NAMALWA (cell line): ENCODE measurements around the gene SMTNL2.
"Not testable (repeated sequence)": the region's sequence is repeated elsewhere in the genome, so short reads cannot be mapped to it uniquely, and the experiment has no call there.

Experiments
- DNase-seq: peaks from one replicate; pipeline ENCODE4 v3.0.0-alpha.2; 2015; ENCODE audit warnings: low spot score

Gene SMTNL2

GRCh38 chr17:4585638-4585994 lies 1.3 kb downstream of the SMTNL2 start:
- DNase-seq: no peak

DNA sequence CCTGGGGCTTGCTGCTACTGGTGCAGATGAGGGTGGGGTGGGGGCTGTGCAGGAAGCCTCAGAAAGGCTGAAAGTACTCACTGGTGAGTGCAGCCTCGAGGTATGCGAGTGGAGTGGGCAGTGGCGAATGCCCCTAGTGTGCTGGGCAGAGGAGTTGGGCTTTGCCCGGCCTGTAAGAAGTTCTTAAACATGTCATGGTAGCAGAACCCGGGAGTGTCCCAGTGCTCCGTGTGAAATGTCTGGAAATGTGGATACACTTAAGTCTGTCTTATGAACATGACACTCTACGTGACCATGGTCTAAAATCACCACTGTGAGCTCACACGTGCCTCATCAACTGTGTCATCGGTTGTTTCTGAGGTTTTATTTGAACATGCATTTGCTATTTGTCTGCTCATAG lies 1.7 kb downstream of the SMTNL2 start:
- DNase-seq: no peak

DNA sequence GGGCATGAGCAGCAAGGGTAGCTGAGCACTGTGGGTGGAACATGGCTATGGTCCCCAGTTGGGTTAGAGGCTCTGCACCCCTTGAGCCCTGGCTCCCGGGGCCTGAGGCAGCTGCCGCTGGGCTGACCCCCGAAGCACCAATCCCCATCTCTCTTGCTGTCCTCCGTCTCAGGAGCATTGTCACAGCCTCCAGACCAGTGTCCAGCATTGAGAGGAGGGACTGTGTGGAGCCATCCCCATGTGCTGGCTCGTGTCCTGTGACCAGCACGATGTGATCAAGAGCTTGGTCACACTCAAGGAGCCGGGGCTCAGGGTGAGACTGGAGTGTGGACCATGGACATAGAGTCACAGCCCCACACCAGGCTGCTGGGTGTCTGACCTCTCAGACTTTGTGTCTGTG lies 2.9 kb downstream of the SMTNL2 start:
- DNase-seq: no peak

DNA sequence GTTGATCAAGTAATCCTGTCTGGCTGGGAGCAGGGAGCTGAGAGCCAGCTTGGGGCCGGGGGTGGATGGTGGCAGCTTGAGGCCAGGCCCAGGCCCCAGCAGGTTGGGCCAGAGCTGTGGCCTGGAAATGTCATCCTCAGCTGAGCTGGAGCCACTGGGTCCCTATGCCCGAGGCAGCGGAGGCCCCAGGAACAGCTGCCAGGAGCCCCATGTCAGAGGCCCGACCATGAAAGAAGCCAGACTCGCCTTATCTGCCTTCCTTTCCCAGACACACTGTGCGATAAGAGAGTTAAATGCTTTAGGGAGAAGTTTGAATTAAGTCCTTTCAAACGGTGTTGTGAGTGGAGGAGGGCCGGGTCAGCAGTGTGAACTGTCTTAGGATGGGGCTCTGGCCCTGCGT lies 3.5 kb downstream of the SMTNL2 start:
- no peak for DNase-seq

DNA sequence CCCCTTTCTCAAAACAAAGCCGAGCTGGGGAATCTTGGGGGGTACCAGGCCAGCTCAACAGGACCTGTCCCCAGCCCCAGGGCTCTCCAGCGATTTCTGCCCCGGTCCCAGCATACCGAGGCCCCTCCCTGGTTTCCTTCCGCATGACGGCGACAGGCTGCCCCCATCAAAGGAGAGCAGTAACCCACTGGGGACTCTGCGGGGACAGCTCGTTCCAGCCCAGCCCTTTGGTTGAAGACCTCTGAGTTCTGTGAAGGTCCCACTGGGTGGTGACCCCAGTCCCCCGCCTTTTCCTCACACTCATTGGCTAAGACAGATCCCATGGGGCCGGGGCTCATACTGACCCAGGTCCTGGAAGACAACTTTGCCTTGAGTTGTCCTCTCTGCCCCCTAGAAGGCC lies 4.1 kb downstream of the SMTNL2 start:
- DNase-seq: no peak

DNA sequence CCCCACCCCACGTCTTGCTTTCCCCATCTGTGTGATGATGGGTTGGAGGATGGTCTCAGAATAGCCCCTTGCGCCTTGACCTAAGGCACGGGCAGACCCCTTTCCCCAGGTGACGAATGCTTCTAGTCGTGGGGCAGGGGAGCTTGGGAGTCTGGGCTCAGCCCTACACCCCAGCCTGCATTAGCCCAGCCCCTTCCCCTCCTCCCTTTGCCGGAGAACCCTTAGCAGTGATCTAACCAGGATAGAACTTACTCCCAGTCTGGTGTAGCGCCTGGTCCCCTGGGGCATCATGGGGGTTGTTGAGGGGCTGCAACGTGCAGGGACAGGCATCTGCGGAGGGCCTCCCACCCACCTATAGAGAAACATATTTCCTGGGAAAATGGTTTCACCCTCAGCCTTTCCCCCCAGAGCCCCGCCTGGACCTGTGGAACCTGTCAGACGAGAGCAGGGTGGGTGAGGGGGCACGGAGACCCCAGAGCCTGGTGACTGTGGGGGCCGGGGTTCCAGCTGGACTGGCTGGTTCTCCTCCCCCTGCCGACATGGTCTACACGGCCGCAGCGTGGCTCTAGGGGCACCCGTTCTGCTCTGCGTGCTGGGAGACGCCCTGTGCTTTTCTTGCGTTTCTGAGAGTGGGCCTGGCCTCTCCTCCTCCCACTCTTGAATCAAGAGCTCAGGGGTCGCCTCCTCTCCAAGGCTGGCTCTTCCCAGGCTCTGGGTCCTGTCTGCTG lies 4.7 kb downstream of the SMTNL2 start:
- no peak for DNase-seq

DNA sequence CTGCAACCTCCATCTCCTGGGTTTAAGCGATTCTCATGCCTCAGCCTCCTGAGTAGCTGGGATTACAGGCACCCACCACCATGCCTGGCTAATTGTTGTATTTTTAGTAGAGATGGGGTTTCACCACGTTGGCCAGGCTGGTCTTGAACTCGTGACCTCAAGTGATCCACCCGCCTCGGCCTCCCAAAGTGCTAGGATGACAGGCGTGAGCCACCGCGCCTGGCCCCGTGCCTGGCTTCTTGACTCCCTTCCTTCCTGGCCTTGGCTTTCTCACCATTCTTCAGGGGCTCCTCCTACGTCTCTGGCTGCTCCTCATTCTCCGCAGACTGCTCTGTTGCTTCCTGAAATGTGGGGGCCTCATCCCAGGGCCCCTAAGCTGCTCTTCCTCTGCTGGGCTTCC lies 5.7 kb downstream of the SMTNL2 start:
- DNase-seq: not testable (repeated sequence)

DNA sequence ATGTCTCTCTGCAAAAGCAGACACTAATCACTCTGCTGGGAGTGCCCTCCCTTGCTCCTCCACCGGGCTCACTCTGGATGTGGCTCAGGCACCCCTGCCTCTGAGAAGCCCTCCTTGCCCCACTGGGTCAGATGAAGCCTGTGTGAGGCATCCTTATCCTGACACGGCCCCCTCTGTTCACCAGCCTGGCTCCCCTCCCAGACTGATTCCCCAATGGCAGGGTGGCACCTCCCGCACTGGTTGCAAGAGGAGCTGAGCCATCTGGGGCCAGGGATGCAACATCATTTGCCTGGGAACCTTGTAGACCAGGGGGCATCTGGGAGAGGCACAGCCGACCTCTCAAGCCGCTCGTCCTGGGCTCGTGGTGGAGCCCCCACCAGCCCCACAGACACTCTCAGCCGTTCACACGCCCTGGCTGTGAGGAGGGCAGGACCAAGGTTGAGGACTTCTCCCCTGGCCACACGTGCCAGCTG lies 6.7 kb downstream of the SMTNL2 start:
- no peak for DNase-seq

DNA sequence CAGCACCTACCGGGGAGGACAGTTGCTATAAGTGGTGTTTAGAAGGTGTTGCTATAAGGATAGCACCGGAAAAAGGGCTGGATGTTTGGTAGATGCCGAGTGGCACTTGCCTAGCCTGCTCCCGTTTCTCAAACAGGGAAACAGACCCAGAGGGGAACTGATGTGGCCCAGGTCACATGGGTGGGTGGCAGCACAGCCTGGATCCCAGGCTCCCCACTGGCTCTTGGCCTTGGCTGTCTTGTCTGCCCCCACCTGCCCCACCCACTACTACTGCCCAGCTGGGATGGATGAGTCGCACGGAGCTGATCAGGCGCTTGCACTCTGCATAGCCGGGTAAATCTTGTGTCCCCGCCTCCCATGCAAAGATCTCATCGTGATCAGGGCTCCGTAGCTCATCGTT lies 7.2 kb downstream of the SMTNL2 start:
- DNase-seq: no peak

- no peak for DNase-seq
These were observed 8.1 kb downstream of the SMTNL2 start for GRCh38 chr17:4592240-4593005.

DNA sequence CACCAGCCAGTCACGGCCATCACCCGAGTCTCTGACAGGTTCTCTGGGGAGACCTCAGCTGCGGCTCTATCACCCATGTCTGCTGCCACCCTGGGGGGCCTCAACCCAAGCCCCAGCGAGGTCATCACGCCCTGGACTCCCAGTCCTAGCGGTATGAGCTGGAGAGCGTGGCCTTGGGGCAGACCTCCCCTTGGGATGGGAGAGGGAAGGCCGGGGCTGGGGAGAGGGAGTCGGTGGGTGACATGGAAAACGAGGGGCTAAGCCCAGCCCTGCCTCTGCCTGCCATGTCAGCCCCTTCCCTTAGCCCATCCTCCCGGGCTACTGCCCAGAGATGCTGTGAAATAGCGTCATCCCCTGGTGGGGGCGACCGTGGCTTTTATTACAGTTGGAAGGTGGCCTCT lies 8.7 kb downstream of the SMTNL2 start:
- DNase-seq: no peak

- no peak for DNase-seq
These were observed 10.1 kb downstream of the SMTNL2 start for GRCh38 chr17:4594406-4594805.

GRCh38 chr17:4594931-4595684 lies 10.8 kb downstream of the SMTNL2 start:
- DNase-seq: no peak

GRCh38 chr17:4595685-4596342 lies 11.5 kb downstream of the SMTNL2 start:
- not testable (repeated sequence) for DNase-seq

GRCh38 chr17:4596636-4597380 lies 12.5 kb downstream of the SMTNL2 start:
- DNase-seq: no peak

GRCh38 chr17:4597975-4598374 lies 13.6 kb downstream of the SMTNL2 start:
- no peak for DNase-seq

DNA sequence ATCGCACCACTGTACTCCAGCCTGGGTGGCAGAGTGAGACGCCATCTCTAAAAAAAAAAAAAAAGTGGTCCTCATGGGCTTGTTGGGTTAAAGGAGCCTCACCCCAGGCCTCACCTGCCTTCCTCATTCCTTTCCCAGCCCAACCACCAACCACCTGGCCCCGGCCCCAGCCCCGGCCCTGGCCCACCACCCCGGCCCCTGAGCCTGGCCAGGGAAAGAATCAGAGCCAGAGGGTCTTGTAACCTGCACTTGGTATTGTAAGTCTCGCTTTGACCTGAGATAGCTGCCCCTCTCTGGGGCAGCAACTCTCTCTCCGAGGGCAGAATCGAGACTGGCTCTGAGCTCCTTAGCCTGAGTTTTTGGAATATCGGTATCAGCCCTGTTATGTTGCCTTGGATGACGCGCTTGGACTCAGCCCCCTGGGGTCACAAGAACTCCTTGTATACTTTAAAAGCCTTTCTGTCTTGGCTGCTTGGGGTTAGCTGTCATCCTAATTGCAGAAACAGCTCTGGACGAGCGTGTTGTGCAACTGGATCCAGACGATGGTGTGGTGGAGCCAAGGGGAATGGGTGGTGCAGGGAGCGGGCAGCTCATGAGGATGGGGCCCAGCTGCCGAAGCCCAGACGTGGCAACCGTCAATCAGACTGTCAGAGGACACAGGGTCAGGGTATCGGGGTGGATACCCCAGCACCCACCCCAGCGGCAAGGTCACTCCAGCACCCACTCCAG lies 14.6 kb downstream of the SMTNL2 start:
- no peak for DNase-seq

GRCh38 chr17:4599505-4600281 lies 15.4 kb downstream of the SMTNL2 start:
- DNase-seq: no peak

DNA sequence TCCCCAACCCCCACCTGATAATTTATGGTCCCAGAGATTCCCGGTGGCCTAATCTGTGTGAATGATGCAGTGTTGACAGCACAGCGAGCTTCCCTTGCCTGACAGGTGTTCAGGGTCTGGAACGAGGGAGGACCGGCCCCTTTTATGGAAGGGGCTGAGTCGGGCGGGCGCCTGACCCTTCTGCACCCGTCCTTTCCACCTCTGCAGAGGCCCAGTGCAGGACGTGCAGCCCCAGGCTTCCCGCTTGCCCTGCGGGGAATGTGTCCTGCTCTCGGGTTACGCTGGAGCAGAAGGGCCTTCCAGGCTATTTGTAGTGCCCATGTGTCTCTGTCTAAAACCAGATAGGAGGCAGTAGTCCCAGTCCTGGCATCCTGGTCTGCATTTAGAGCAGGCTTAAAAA lies 16.2 kb downstream of the SMTNL2 start:
- DNase-seq: no peak

DNA sequence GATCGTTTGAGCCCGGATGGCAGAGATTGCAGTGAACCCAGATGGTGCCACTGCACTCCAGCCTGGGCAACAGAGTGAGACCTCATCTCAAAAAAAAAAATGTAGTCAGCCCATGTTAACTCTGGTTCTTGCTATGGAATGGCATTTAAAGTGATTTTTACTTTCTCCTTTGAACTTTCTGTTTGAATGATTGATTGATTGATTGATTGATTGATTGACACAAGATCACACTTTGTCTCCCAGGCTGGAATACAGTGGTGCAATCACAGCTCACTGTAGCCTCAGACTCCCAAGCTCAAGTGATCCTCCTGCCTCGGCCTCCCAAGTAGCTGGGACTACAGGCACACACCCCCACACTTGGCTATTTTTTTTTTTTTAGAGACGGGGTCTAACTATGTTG lies 17.0 kb downstream of the SMTNL2 start:
- DNase-seq: no peak
